ENCODE data around the gene DYNLRB1. TPM values are rescaled to one million over a fixed set of nuclear protein-coding genes. Genes with fewer than 3 reads are reported as not detected.

The DYNLRB1 gene
- total and polyA plus RNA-seq, 2 donors (not counting 1 experiment from before 2014, with no cell fraction given) = 55.3 to 120 TPM

DNA sequence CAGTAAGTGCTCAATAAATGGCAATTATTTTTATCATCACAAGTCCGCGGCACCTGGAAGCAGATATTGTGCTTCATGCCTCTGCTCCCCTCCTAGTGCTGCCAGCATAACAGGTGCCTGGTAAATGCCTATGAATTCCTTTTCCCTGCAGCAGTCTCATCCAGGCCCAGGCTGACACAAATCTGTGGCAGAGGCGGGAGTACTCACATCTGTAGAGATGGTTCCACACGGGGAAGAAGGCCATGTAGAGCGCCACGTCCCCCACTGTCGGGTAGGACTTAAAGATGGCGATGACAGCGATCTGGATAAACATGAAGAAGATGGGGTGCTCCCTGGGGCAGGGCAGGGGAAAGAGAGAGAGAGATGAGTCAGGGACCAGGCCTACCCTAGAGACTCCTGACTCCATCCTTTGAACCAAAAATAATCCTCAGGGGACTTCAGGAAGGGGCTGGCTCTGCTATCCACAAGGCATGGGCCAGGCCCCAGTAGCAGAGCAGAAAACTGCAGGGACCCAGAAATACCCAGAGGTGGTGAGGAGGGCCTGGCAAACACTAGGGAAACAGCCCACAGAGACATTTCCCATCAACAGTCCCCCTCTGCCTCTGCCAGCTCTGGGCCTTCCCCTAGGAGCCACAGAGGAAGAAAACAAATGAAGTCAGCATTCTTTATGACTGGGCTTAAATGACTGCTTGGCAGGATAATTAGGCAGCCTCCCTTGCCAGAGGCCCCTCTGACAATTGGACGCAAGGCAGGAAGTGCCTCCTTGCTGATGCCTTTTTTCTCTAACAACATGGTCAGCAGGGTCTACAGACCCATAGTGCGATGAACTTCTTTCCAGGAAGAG is 65.3 kb downstream of the DYNLRB1 start:
- peaks cover 0 to 20% (median 12%) of the 10 kb centered on the region in 3 donors for H3K9me3 ChIP-seq (ENCODE audit: control extremely low read depth in 1 of 3, control insufficient read depth in 2 of 3, insufficient read depth in 1 of 3, low read length in 2 of 3)
- H3K79me2 ChIP-seq (ENCODE audit: control insufficient read depth, insufficient read depth, low read length) = no peaks in the 10 kb centered on the region
- Mint-ChIP-seq H3K27me3 (no peaks in the 10 kb centered on the region), H3K4me3 (no peak overlapping the region), H3K27ac (peak overlapping the region; percentile 84), H3K4me1 (peaks cover 31% of the 10 kb centered on the region), H3K9me3 (ENCODE audit: insufficient read depth) (no peaks in the 10 kb centered on the region)
- CTCF ChIA-PET = interaction anchor here (1.7 kb wide), 1 partner anchor 189 kb away, joined by 3 read pairs; no protein-coding TSS in a partner anchor
- H3K4me2 ChIP-seq (replicated peaks; ENCODE audit: low read depth, low read length, poor library complexity, severe bottlenecking) = no peak overlapping the region
- ATAC-seq (ENCODE audit: low read depth) (no peak), DNase-seq (no peak)
- H3K4me1 ChIP-seq (ENCODE audit: control insufficient read depth in 2 of 2, insufficient read depth in 2 of 2, low read length in 2 of 2) = peaks cover 18 to 29% of the 10 kb centered on the region in 2 donors
- POLR2A ChIA-PET = no interaction called here
- no peak overlapping the region for H3K4me3 ChIP-seq (ENCODE audit: control extremely low read depth in 1 of 5, extremely low read depth in 1 of 5, insufficient read depth in 1 of 5, low read depth in 2 of 5, low read length in 4 of 5)
- no peak overlapping the region for H2AFZ ChIP-seq (ENCODE audit: insufficient read depth, low read depth, low read length, poor library complexity, severe bottlenecking)
- H3K27me3 ChIP-seq (replicated peaks in 1 of 4; ENCODE audit: control extremely low read depth in 1 of 4, control insufficient read depth in 3 of 4, insufficient read depth in 4 of 4, low read length in 3 of 4) = no peaks in the 10 kb centered on the region
- WGBS (ENCODE audit: insufficient coverage) = 84% methylated on average over 10 of the region's 11 CpGs
- intact Hi-C loops (cut with micrococcal nuclease) = no loop called here
- no peaks in the 10 kb centered on the region for H4K20me1 ChIP-seq (ENCODE audit: control insufficient read depth, insufficient read depth, low read length, poor library complexity, severe bottlenecking)
- TF ChIP-seq, protein P1, sequence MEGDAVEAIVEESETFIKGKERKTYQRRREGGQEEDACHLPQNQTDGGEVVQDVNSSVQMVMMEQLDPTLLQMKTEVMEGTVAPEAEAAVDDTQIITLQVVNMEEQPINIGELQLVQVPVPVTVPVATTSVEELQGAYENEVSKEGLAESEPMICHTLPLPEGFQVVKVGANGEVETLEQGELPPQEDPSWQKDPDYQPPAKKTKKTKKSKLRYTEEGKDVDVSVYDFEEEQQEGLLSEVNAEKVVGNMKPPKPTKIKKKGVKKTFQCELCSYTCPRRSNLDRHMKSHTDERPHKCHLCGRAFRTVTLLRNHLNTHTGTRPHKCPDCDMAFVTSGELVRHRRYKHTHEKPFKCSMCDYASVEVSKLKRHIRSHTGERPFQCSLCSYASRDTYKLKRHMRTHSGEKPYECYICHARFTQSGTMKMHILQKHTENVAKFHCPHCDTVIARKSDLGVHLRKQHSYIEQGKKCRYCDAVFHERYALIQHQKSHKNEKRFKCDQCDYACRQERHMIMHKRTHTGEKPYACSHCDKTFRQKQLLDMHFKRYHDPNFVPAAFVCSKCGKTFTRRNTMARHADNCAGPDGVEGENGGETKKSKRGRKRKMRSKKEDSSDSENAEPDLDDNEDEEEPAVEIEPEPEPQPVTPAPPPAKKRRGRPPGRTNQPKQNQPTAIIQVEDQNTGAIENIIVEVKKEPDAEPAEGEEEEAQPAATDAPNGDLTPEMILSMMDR (IDR thresholded peaks at IDR 0.05) = no peak
- TF ChIP-seq EZH2 (IDR thresholded peaks at IDR 0.05; ENCODE audit: borderline replicate concordance, insufficient read depth, low read depth, low read length, poor library complexity, severe bottlenecking) = no peak
- peaks cover 2 to 28% of the 10 kb centered on the region in 2 experiments for H3K36me3 ChIP-seq (replicated peaks in 1 of 2; ENCODE audit: control extremely low read depth in 1 of 2, control insufficient read depth in 1 of 2, extremely low read depth in 1 of 2, insufficient read depth in 2 of 2, low read length in 1 of 2)
- H3K27ac ChIP-seq (ENCODE audit: low read length in 2 of 2) = peak overlapping the region; percentile 7 to 75
- H3K9ac ChIP-seq (ENCODE audit: low read length) = no peak overlapping the region

DNA sequence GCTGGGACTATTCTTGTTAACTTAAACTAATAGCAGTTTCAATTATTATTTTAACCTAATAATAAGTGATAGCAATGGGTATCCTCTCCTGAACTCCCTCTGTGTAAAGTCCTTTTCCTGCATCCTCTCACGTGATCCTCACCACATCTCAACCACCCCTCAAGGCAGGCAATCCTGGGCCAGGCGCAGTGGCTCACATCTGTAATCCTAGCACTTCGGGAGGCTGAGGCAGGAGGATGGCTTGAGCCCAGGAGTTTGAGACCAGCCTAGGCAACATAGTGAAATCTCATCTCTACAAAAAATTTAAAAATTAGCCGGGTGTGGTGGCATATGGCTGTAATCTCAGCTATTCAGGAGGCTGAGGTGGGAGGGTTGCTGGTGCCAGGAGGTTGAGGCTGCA is 66.0 kb downstream of the DYNLRB1 start:
- POLR2A ChIA-PET = no interaction called here
- H3K9ac ChIP-seq (ENCODE audit: low read length) = no peak overlapping the region
- H3K36me3 ChIP-seq (replicated peaks in 1 of 2; ENCODE audit: control extremely low read depth in 1 of 2, control insufficient read depth in 1 of 2, extremely low read depth in 1 of 2, insufficient read depth in 2 of 2, low read length in 1 of 2) = peaks cover 2 to 31% of the 10 kb centered on the region in 2 experiments
- WGBS (ENCODE audit: insufficient coverage) = 94% methylated on average over 2 of the region's 4 CpGs
- no peak overlapping the region for H2AFZ ChIP-seq (ENCODE audit: insufficient read depth, low read depth, low read length, poor library complexity, severe bottlenecking)
- ATAC-seq (ENCODE audit: low read depth) (no peak), DNase-seq (no peak)
- Mint-ChIP-seq H3K27ac (peak overlapping the region; percentile 84), H3K4me3 (no peak overlapping the region), H3K4me1 (peaks cover 31% of the 10 kb centered on the region), H3K27me3 (no peaks in the 10 kb centered on the region), H3K9me3 (ENCODE audit: insufficient read depth) (no peaks in the 10 kb centered on the region)
- H3K9me3 ChIP-seq (ENCODE audit: control extremely low read depth in 1 of 3, control insufficient read depth in 2 of 3, insufficient read depth in 1 of 3, low read length in 2 of 3) = peaks cover 0 to 20% (median 12%) of the 10 kb centered on the region in 3 donors
- intact Hi-C loops (cut with micrococcal nuclease) = no loop called here
- H3K4me3 ChIP-seq (ENCODE audit: control extremely low read depth in 1 of 5, extremely low read depth in 1 of 5, insufficient read depth in 1 of 5, low read depth in 2 of 5, low read length in 4 of 5) = no peak overlapping the region
- no peak overlapping the region for H3K4me2 ChIP-seq (replicated peaks; ENCODE audit: low read depth, low read length, poor library complexity, severe bottlenecking)
- TF ChIP-seq EZH2 (IDR thresholded peaks at IDR 0.05; ENCODE audit: borderline replicate concordance, insufficient read depth, low read depth, low read length, poor library complexity, severe bottlenecking) = no peak
- TF ChIP-seq, protein P1 (IDR thresholded peaks at IDR 0.05) = no peak
- peaks cover 18 to 29% of the 10 kb centered on the region in 2 donors for H3K4me1 ChIP-seq (ENCODE audit: control insufficient read depth in 2 of 2, insufficient read depth in 2 of 2, low read length in 2 of 2)
- peak overlapping the region in 1 of 2 donors; percentile 75 for H3K27ac ChIP-seq (ENCODE audit: low read length in 2 of 2)
- CTCF ChIA-PET = interaction anchor here (2.3 kb wide), 1 partner anchor 126 kb away, joined by 4 read pairs; no protein-coding TSS in a partner anchor
- no peaks in the 10 kb centered on the region for H3K27me3 ChIP-seq (replicated peaks in 1 of 4; ENCODE audit: control extremely low read depth in 1 of 4, control insufficient read depth in 3 of 4, insufficient read depth in 4 of 4, low read length in 3 of 4)
- no peaks in the 10 kb centered on the region for H4K20me1 ChIP-seq (ENCODE audit: control insufficient read depth, insufficient read depth, low read length, poor library complexity, severe bottlenecking)
- no peaks in the 10 kb centered on the region for H3K79me2 ChIP-seq (ENCODE audit: control insufficient read depth, insufficient read depth, low read length)

Measured in B cell (primary cell).